ENCODE measurements around the gene UBXN1.
"Not testable (repeated sequence)": the region's sequence is repeated elsewhere in the genome, so short reads cannot be mapped to it uniquely, and the experiment has no call there.

The UBXN1 gene

GRCh38 chr11:62671236-62671607, 7.7 kb downstream of the UBXN1 start:
- DNase-seq = no peak

- DNase-seq = no peak
Observed at GRCh38 chr11:62669420-62670161, 9.3 kb downstream of the UBXN1 start.

GRCh38 chr11:62667460-62667859, 11.4 kb downstream of the UBXN1 start:
- no peak for DNase-seq

- no peak for DNase-seq
Observed at GRCh38 chr11:62666259-62666926, 12.5 kb downstream of the UBXN1 start.

- DNase-seq = peak; percentile 38
Observed at GRCh38 chr11:62665599-62666258, 13.1 kb downstream of the UBXN1 start.

- DNase-seq = peak; percentile 85
Observed at GRCh38 chr11:62665075-62665598, 13.7 kb downstream of the UBXN1 start, which contains the start of the genes C11orf98 and CSKMT. Gene C11orf98 (minus strand): TSS chr11:62665210. CDS start chr11:62665169, 41 bp downstream. Gene CSKMT (plus strand): TSS chr11:62665312. CDS start chr11:62665880, 568 bp downstream.

- peak; percentile 49 for DNase-seq
Observed at GRCh38 chr11:62664405-62665074, 14.3 kb downstream of the UBXN1 start.

- DNase-seq = no peak
Observed at GRCh38 chr11:62656796-62657429, 22.0 kb downstream of the UBXN1 start.

- DNase-seq = no peak
Observed at GRCh38 chr11:62654297-62654696, 24.6 kb downstream of the UBXN1 start.

- DNase-seq = peak; percentile 21
Observed at GRCh38 chr11:62652161-62653006, 26.5 kb downstream of the UBXN1 start.

GRCh38 chr11:62650283-62650682, 28.6 kb downstream of the UBXN1 start:
- DNase-seq = not testable (repeated sequence)

- no peak for DNase-seq
Observed at GRCh38 chr11:62649486-62649885, 29.4 kb downstream of the UBXN1 start.

GRCh38 chr11:62648967-62649364, 29.9 kb downstream of the UBXN1 start:
- no peak for DNase-seq

GRCh38 chr11:62648185-62648966, 30.5 kb downstream of the UBXN1 start:
- DNase-seq = no peak

GRCh38 chr11:62647609-62648005, 31.3 kb downstream of the UBXN1 start:
- no peak for DNase-seq

GRCh38 chr11:62646825-62647608, 31.9 kb downstream of the UBXN1 start:
- no peak for DNase-seq

- peak; percentile 94 for DNase-seq
Observed at GRCh38 chr11:62645946-62646824, 32.7 kb downstream of the UBXN1 start, which contains the start of gene GANAB. Gene GANAB (minus strand): TSS chr11:62646613. CDS start chr11:62646599, 14 bp downstream.

- no peak for DNase-seq
Observed at GRCh38 chr11:62645671-62645945, 33.3 kb downstream of the UBXN1 start.

GRCh38 chr11:62644220-62644619, 34.7 kb downstream of the UBXN1 start:
- no peak for DNase-seq
